ENCODE results near the gene IL22RA1.

Gene IL22RA1

GRCh38 chr1:24101796-24102586, 40.9 kb downstream of the IL22RA1 start:
- no peak for DNase-seq (ENCODE audit: extremely low read depth, insufficient read length)
- no peaks in the 10 kb centered on the region for H3K36me3 ChIP-seq (ENCODE audit: control insufficient read depth, insufficient read depth, low read length)
- no peak overlapping the region for H3K4me3 ChIP-seq (replicated peaks; ENCODE audit: low read depth, low read length)
- peaks cover 2% of the 10 kb centered on the region for H3K27me3 ChIP-seq (replicated peaks; ENCODE audit: control insufficient read depth, insufficient read depth, low read length)
- TF ChIP-seq CTCF (IDR thresholded peaks at IDR 0.05; ENCODE audit: insufficient read depth, low read length, poor library complexity, severe bottlenecking), result no peak

- DNase-seq (ENCODE audit: extremely low read depth, insufficient read length), result no peak
- TF ChIP-seq CTCF (IDR thresholded peaks at IDR 0.05; ENCODE audit: insufficient read depth, low read length, poor library complexity, severe bottlenecking), result no peak
- no peak overlapping the region for H3K4me3 ChIP-seq (replicated peaks; ENCODE audit: low read depth, low read length)
- no peaks in the 10 kb centered on the region for H3K36me3 ChIP-seq (ENCODE audit: control insufficient read depth, insufficient read depth, low read length)
- H3K27me3 ChIP-seq (replicated peaks; ENCODE audit: control insufficient read depth, insufficient read depth, low read length), result peaks cover 2% of the 10 kb centered on the region
Measured at GRCh38 chr1:24100945-24101737, 41.8 kb downstream of the IL22RA1 start.

GRCh38 chr1:24098943-24099638, 43.8 kb downstream of the IL22RA1 start:
- Histone ChIP-seq H3K36me3 (ENCODE audit: control insufficient read depth, insufficient read depth, low read length) (no peaks in the 10 kb centered on the region), H3K27me3 (replicated peaks; ENCODE audit: control insufficient read depth, insufficient read depth, low read length) (peaks cover 2% of the 10 kb centered on the region), H3K4me3 (replicated peaks; ENCODE audit: low read depth, low read length) (no peak overlapping the region)
- no peak for TF ChIP-seq CTCF (IDR thresholded peaks at IDR 0.05; ENCODE audit: insufficient read depth, low read length, poor library complexity, severe bottlenecking)
- no peak for DNase-seq (ENCODE audit: extremely low read depth, insufficient read length)

GRCh38 chr1:24098102-24098501, 44.8 kb downstream of the IL22RA1 start:
- Histone ChIP-seq H3K4me3 (replicated peaks; ENCODE audit: low read depth, low read length) (no peak overlapping the region), H3K36me3 (ENCODE audit: control insufficient read depth, insufficient read depth, low read length) (no peaks in the 10 kb centered on the region), H3K27me3 (replicated peaks; ENCODE audit: control insufficient read depth, insufficient read depth, low read length) (peaks cover 2% of the 10 kb centered on the region)
- no peak for DNase-seq (ENCODE audit: extremely low read depth, insufficient read length)
- no peak for TF ChIP-seq CTCF (IDR thresholded peaks at IDR 0.05; ENCODE audit: insufficient read depth, low read length, poor library complexity, severe bottlenecking)

- Histone ChIP-seq H3K4me3 (replicated peaks; ENCODE audit: low read depth, low read length) (no peak overlapping the region), H3K27me3 (replicated peaks; ENCODE audit: control insufficient read depth, insufficient read depth, low read length) (peaks cover 2% of the 10 kb centered on the region), H3K36me3 (ENCODE audit: control insufficient read depth, insufficient read depth, low read length) (no peaks in the 10 kb centered on the region)
- no peak for DNase-seq (ENCODE audit: extremely low read depth, insufficient read length)
- TF ChIP-seq CTCF (IDR thresholded peaks at IDR 0.05; ENCODE audit: insufficient read depth, low read length, poor library complexity, severe bottlenecking), result no peak
Measured at GRCh38 chr1:24097663-24098062, 45.3 kb downstream of the IL22RA1 start.
